ENCODE measurements around the gene PRPF40A.
"Not testable (repeated sequence)": the region's sequence is repeated elsewhere in the genome, so short reads cannot be mapped to it uniquely, and the experiment has no call there.

Gene PRPF40A

DNA sequence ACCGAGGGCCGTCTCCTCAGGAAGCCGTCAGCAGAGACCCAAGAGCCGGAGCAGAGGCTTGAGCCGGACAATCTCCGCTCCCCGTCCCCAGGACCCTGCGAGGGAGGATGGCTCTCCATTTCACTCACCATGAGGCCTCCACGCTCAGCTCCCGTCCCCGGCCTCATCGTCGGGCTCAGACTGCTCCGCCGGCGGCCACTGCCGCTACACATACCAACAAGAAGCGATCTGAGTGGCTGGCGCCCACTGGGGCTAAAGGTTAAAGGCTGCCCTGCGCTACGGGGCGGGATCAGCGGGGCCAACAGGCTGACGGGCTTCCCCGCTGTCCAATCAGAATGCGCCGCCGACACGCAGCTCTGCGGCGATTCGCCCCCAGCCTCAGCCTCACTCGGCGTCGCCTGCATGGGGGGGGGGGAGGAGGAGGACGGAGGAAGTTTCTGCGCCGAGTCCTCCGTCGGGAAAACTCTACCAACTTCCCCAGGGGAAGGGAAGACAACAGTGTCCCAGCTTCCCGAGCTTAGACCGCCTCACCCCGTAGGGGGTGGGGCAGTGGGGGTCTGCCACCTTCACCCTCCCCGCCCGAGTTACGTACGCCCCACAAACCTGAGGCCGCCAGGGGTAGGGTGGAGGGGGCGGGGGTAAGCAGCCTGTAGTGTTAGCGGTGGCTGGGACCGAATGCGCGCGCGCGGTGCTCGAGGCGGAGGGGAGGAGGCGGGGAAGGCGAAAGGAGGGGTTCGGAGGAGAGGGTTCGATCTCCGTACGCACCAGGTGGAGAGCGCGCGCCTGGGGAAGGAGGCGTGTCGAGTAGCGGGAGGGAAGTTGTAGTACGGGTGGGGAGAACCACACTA lies at the start of gene PRPF40A:
Gene PRPF40A, minus strand, starts transcription at position 234 of the 848 bp plus-strand sequence. Its CDS starts 22 bp downstream, at position 212.
- DNase-seq, result peak; percentile 96

DNA sequence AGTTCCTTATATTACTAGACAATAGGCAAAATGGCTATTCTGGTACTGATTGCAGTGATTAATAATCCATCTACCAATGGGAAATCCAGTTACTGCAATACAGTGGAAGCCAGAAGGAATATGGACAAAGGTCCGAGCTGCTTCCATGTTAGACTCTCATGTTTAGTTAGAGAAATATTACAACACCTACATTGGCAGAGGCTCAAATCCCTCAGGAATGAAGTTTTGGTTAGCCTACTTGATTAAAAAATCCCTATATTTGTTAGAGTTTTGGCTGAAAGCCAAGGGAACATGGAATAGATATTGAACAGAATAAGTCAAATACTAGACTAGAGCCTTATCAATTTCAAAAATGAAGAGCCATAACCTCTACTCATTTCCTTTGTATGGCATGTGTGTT lies 49.7 kb upstream of the PRPF40A start:
- DNase-seq, result no peak

DNA sequence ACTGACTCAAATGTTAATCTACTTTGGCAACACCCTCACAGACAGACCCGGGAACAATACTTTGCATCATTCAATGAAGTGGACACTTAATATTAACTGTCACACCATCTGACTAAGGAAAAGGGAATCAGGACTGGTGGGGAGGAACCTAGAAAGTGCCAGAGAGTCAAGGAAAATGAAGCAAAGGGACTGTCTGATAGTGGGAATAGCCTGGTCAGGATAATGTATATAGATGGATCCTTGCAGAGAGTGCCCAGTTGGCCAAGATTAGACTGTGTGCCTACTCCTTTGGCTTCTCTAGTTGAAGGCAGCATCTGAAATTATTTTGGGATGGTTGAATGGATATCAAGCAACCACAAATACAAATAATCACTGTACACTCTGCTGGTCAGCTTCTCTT lies 46.4 kb upstream of the PRPF40A start:
- no peak for DNase-seq

DNA sequence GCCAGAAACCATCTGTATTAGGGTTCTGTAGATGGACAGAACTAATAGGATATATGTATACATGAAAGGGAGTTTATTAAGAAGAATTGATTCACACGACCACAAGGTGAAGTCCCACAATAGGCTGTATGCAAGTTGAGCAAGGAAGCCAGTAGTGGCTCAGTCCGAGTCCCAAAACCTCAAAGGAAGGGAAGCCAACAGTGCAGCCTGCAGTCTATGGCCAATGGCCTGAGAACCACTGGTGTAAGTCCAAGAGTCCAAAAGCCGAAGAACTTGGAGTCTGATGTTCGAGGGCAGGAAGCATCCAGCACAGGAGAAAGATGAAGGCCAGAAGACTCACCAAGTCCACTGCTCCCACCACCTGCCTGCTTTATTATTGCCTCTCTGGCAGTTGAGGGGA lies 45.9 kb upstream of the PRPF40A start:
- DNase-seq, result not testable (repeated sequence)

DNA sequence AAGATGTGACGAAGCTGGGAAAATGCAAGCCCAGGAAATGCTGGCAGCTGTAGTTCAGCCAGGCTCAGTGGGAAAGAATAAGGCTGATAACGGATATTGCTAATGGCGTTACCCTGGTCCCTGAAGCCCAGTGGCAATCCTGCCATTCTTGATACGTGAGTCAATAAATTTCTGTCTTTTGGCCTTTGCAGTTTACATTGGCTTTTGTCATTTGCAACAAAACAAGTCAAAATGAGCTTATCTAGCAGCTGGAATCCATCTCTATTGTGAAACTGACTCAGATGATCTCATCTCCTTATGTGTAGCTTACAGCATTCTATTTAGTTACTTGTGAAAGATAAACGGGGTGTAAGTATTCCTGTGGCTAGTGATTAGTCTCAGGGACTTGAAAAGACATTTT lies 44.9 kb upstream of the PRPF40A start:
- peak; percentile 66 for DNase-seq

DNA sequence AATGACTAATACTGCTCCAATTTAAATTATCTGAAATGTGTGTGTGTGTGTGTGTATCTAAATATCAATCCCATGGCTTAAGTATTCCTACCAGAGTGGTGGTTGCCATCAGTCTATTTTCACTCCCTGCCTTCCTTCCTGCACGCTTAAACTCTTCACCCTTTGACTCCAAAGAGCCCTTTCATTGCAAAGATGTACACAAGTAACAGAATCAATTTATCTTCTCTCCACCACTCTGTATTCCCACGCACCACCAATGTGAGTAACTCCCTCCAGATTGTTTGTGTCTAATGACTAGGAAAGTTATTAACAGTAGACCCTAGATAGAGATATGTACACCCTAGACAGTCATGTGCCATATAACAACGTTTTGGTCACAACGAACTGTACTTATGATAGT lies 44.0 kb upstream of the PRPF40A start:
- no peak for DNase-seq

DNA sequence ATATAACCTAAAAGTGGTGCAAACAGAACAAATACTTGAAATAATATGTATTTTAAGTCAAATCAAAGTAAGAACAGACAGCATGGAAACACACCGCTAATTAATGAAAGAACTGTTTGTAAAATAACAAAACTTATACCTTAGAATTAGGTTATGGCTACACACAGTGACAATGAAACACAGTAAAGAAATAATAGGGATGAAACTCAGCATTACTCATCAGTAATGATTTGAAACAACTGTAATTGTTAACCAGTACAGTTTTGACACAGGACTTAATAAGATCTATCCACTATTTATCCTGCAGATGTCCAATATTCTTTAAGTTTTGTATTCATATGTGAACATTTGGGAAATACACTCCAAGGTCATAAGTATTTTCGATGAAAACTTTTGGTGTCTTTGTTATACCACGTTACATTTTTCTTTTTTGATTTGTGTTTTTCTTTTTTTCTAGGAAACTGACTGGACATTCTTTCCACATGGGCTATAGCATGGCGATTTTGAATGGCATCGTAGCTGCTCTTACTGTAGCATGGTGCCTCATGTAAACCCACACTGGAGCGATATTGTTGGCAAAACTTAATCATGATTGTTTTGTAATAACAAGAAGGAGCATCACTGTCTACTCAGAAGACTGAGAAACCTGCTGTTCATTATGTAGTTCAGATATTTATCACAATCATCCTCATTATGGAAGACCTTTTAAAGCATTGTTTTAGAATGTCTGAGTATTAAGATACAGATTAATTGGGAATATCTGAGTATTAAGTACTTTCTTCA lies 42.2 kb upstream of the PRPF40A start:
- no peak for DNase-seq

DNA sequence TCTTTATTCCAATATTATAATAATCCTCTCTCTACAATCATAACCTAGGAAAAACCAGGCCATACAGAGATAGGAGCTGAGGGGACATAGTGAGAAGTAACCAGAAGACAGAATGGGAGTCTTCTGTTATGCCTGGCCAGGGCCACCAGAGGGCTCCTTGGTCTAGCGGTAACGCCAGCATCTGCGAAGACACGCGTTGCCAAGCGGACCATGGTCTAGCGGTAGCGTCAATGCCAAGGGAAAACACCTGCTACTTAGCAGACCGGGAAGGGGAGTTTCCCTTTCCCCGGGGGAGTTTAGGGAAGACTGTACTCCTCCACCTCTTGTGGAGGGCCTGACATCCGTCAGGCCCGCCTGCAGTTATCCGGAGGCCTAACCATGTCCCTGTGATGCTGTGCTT lies 37.8 kb upstream of the PRPF40A start:
- DNase-seq, result no peak

DNA sequence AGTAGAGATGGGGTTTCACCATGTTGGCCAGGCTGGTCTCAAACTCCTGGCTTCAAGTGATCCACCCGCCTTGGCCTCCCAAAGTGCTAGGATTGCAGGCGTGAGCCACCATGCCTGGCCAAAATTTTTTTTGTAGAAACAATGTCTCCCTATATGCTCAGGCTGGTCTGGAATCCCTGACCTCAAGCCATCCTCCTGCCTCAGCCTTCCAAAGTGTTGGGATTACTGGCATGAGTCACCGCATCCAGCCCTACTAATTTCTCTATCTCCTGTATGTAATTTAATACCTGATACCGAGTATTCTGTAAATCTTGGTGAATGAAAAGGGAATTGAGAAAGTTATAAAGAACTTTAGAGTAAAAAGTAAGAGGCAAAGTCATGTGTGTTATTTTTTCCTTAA lies 30.5 kb upstream of the PRPF40A start:
- not testable (repeated sequence) for DNase-seq

DNA sequence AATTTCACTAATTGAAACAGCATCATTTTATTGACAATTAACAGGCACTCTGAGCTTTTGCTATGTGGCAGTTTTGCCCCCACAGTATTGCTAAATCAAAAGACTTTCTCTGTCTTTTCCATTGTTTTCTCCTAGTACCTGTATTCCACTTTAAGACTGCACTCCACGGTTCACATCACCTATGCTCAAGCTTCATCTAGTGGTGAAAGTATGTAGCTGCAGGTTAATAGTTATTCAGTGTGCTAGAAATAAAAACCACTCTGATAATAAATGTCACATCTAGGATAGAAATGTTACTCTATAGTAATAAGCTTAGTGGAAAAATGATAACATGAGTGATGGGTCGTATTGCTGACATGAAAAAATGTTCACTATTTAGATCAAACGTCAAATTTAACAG lies 25.7 kb upstream of the PRPF40A start:
- DNase-seq, result no peak

DNA sequence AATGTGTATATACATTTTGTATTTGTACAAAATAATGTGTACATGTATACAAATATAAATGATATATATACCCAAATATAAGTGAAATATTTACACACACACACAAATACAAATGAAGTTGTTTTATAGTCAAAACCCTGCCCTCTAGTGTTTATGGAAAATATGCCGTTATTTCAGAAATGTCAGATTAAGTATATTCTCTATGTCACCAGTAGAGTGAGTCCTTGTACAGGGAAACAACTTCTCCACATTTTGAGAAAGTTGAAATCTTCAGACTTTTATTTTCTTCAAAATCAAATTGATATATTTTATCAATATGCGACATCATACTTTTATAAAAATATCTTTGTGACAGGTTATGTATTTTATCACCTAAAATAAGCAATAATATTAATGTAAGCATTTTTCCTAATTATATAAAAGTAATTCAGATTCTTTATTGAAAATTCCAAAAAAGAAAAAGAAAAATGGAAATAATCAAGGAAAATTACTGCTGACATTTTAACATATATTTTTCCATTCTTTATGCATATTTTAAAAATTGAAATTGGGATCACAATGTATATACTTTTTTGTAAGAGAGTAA lies 23.6 kb upstream of the PRPF40A start:
- peak; percentile 23 for DNase-seq

DNA sequence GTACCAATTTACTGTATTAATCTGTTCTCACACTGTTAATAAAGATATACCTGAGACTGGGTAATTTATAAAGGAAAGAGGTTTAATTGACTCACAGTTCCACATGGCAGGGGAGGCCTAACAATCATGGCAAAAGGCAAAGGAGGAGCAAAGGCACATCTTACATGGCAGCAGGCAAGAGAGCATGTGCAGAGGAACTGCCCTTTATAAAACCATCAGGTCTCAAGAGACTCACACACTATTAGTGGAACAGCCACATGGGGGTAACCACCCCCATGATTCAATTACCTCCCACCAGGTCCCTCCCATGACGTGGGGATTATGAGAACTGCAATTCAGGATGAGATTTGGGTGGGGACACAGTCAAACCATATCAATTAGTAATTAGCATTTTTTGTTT lies 22.4 kb upstream of the PRPF40A start:
- not testable (repeated sequence) for DNase-seq

DNA sequence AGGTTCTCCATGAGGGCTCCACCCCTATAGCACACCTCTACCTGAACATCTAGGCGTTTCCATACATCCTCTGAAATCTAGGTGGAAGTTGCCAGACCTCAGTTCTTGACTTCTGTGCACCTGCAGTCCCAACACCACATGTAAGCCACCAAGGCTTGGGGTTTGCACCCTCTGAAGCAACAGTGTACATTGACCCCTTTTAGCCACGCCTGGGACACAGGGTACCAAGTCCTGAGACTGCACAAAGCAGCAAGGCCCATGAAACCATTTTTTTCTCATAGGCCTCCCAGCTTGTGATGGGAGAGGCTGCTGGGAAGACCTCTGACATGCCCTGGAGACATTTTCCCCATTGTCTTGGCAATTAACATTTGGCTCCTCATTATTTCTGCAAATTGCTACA lies 21.2 kb upstream of the PRPF40A start:
- DNase-seq, result no peak

DNA sequence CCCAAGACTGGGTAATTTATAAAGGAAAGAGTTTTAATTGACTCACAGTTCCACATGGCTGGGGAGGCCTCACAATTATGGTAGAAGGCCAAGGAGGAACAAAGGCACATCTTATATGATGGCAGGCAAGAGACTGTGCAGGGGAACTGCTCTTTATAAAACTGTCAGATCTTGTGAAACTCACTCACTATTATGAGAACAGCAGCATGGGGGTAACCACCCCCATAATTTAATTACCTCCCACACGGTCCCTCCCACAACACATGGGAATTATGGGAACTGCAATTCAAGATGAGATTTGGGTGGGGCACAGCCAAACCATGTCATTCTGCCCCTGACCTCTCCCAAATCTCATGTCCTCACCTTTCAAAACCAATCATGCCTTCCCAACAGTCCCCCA lies 20.2 kb upstream of the PRPF40A start:
- not testable (repeated sequence) for DNase-seq

DNA sequence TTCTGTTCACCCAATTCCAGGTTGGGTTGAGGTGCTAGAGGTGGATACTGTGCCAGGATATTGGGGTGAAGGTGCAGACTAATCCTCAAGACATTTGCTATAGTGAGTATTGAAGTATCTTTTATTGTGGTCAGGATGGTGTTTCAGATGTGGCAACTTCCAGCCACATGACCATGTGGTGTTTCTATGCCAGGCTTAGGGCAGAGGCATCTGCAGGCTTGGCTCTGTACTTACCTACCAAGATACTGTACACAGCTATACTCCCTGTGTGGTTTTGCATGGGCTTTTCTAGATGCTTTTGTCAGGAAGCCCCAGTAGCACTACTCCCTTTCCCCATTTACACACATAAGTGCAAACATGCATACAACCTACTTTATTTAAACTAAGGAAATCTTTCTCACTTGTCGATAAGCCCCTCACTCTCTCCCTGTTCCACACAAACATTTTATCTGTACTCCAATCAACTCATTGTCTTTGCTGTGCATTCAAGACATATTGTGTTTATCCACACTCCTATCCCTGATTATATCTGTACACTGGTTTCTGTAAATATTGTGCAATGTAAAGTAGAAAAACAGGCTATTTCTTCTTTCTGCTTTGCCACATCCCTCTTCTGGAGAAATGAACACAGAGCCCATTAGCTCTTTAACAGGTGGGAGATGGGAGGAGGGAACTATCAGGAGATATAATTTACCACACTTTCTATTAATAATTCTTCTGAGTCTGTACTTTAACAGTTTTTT lies 13.5 kb upstream of the PRPF40A start:
- DNase-seq, result no peak

DNA sequence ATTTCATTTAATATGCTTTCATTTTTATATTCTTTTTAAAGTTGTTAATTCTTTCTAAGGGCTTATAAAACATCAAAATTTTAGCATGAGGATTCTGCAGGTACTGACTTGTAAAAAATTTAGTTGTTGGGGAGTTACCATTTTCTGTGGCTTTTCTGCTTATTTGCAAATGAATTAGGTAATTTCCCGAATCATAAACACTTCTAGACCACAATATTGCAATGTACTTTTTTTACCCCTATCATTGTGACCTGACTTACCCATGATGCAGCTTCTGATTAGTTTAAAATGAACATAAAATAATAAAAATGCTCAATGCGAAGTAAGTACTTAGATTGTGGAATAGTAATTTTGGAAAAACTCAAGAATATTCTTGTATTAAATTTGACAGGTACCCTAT lies 12.6 kb upstream of the PRPF40A start:
- no peak for DNase-seq

DNA sequence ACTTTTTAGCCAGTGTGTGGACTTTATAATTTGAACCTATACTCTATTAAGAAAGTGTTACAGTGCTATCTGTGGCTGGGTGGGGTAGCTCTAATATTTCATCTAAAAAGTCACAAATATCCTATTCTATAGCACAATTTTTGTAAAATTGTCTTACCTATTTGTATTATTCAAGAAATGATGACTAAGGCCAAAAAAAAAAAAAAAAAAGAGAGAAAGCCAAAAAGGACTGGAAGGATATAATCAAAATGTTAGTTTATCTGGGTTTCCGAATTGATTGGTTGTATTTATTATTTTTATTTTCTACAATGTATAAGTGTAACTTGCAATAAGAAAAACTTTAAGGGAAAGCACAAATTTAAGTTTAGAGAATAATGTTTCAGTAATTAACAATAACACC lies 6.7 kb upstream of the PRPF40A start:
- no peak for DNase-seq

DNA sequence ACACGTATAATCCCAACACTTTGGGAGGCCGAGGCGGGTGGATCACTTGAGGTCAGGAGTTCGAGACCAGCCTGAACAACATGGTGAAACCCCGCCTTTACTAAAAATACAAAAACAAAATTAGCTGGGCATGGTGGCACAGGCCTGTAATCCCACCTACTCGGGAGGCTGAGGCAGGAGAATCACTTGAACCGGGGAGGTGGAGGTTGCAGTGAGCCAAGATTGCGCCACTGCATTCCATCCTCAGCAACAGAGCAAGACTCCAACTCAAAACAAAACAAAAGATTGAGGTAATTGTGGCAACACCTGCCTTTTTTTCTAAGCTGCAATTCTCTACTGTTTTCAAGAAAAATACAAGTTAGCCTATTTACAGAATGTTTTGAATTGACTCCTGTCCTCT lies 5.4 kb upstream of the PRPF40A start:
- not testable (repeated sequence) for DNase-seq

DNA sequence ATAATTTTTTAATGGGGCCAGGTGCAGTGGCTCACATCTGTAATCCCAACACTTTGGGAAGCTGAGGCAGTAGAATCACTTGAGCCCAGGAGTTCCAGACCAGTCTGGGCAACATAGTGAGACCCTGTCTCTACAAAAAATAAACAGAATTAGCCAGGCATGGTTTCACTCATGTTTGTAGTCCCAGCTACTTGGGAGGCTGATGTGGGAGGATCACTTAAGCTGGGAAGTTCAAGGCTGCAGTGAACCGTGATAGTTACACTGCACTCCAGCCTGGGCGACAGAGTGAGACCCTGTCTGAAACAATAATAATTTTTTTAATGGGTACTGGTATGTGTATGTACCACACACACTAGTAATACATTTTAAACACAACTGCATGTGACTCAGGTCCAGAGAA lies 3.5 kb upstream of the PRPF40A start:
- DNase-seq, result no peak

DNA sequence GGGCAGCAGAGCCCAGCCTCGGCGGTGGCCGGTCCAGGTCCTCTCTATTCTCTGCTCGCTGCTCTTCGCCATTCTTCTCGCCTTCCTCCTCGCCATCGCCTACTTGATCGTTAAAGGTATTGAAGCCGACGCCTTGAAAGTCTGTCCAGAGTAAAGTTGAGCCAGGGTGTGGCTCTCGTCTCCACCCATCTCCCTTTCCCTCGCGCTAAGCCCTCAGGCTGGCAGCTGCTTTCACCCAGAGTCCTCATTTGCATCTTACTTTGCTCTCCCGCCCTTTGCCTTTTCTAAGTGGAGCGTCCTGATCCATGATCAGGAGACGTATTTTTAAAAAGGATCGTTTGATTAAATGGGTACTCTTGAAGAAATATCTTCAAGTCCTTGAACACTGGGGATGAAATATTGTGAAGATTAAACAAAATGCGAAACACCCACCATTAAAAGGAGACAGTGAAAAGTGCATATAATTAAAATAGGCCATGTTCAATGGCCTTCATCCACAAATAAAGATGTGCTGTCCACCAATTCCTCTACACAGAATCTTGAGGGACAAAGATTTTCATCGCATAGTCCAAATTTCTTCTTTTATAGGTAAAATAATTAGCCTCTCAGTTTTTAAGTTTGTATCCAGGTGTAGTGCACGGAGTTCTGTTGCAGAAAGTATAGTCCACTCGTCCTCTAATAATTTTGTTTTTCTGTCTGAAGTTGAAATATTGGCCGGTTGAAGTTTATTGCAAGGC lies 1.8 kb upstream of the PRPF40A start:
- DNase-seq, result peak; percentile 70

DNA sequence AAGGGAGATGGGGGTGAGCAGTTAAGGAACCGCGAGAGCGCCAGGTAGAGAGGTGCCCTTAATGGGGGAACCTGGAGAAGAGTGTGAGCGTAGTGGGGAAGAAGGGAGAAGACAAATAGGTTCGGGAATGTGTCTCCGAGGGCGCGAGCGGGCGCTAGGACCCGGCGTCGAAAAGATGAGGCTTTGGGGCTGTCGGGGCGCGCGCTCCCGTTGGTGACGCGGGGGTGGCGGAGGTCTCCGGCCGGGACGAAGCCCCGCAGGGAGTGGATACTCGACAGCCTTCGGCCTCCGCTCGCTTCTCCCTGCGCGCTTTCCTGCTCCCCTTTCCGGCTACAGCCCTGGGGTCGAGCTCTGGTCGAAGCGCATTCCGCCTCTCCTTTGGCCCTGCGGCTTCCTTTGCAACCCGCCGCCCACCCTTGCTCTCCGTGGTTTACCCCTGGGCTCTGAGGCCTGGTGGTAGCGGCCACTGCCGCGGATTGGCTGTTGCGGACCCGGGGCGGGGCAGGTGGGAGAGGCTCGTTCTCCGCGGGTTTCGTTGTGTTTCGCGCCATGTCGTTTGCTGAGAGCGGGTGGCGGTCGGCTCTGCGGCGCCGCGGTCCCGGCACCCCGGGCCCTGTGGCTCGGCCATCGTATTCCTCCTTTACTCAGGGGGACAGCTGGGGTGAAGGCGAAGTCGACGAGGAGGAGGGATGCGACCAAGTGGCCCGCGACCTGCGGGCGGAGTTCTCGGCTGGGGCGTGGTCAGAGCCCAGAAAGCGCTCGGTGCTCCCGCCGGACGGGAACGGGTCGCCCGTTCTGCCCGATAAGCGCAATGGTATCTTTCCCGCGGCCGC lies 1.0 kb upstream of the PRPF40A start, which contains the start of gene ARL6IP6:
Gene ARL6IP6, plus strand, starts transcription at position 545 of the 833 bp plus-strand sequence. Its CDS starts 5 bp downstream, at position 550.
- DNase-seq, result peak; percentile 90
